ENCODE data around the gene SOX8.

- TF ChIP-seq CTCF (conservative IDR thresholded peaks at IDR 0.05; ENCODE audit: low read depth, low read length): no peak
- TF ChIP-seq EZH2 (IDR thresholded peaks at IDR 0.05; ENCODE audit: low read length, unreplicated experiment): no peak
- no peak for TF ChIP-seq EZH2phosphoT487 (IDR thresholded peaks at IDR 0.05; ENCODE audit: borderline replicate concordance, low read length)
Observed at GRCh38 chr16:1020591-1020990, 39.0 kb downstream of the SOX8 start.

Data from PC-3 (cell line).